Stimulated activated CD8-positive, alpha-beta memory T cell treated with anti-CD3 and anti-CD28 coated beads, Interleukin-7, amount 100 ng/mL, for 48 hours (primary cell): ENCODE results near the gene HRC.
"Not testable (repeated sequence)": the region's sequence is repeated elsewhere in the genome, so short reads cannot be mapped to it uniquely, and the experiment has no call there.

ENCODE experiments used
- DNase-seq, 2 donors: peaks; one replicate each; pipeline ENCODE4 v3.0.0-alpha.2; 2020; ENCODE audit warnings: low read depth in 1 of 2; ENCODE audit errors: extremely low read depth in 1 of 2

HRC gene

GRCh38 chr19:49160450-49161189 lies 5.4 kb upstream of the HRC start:
- no peak for DNase-seq

- DNase-seq, result no peak
These were observed 2.4 kb upstream of the HRC start, which contains the start of gene TRPM4 for GRCh38 chr19:49157445-49158224. Gene TRPM4 (plus strand): TSS chr19:49157792. CDS start chr19:49157867, 75 bp downstream.

GRCh38 chr19:49155820-49156346 lies 687 bp upstream of the HRC start:
- no peak for DNase-seq

- DNase-seq, result no peak
These were observed 917 bp downstream of the HRC start for GRCh38 chr19:49154279-49154678.

- DNase-seq, result no peak
These were observed 1.9 kb downstream of the HRC start for GRCh38 chr19:49153167-49153809.

- no peak for DNase-seq
These were observed 3.1 kb downstream of the HRC start for GRCh38 chr19:49152119-49152550.

- DNase-seq, result no peak
These were observed 3.7 kb downstream of the HRC start for GRCh38 chr19:49151267-49152118.

- no peak for DNase-seq
These were observed 4.3 kb downstream of the HRC start for GRCh38 chr19:49150944-49151243.

- DNase-seq, result no peak
These were observed 4.9 kb downstream of the HRC start for GRCh38 chr19:49150106-49150943.

- DNase-seq, result no peak
These were observed 5.5 kb downstream of the HRC start for GRCh38 chr19:49149652-49150105.

GRCh38 chr19:49148784-49149651 lies 6.2 kb downstream of the HRC start:
- peak; percentile 41 to 74 for DNase-seq

GRCh38 chr19:49148044-49148682 lies 7.0 kb downstream of the HRC start:
- DNase-seq, result no peak

GRCh38 chr19:49146408-49146770 lies 8.8 kb downstream of the HRC start:
- not testable (repeated sequence) for DNase-seq

- peak in 1 of 2 donors; percentile 47 for DNase-seq
These were observed 9.4 kb downstream of the HRC start for GRCh38 chr19:49145573-49146407.

GRCh38 chr19:49142866-49143335 lies 12.3 kb downstream of the HRC start:
- peak; percentile 48 to 79 for DNase-seq

- no peak for DNase-seq
These were observed 13.8 kb downstream of the HRC start for GRCh38 chr19:49141352-49141751.

GRCh38 chr19:49140951-49141350 lies 14.2 kb downstream of the HRC start:
- no peak for DNase-seq
